Measurements from ENCODE around the gene SORL1.

Gene SORL1

GRCh38 chr11:121426476-121427399 is 25.4 kb upstream of the SORL1 start:
- no peak for DNase-seq

GRCh38 chr11:121427400-121427744 is 24.7 kb upstream of the SORL1 start:
- DNase-seq: no peak

GRCh38 chr11:121429556-121429955 is 22.6 kb upstream of the SORL1 start:
- DNase-seq: no peak

- no peak for DNase-seq
Observed at GRCh38 chr11:121431820-121432526, 20.1 kb upstream of the SORL1 start.

- DNase-seq: no peak
Observed at GRCh38 chr11:121435132-121435531, 17.0 kb upstream of the SORL1 start.

- no peak for DNase-seq
Observed at GRCh38 chr11:121435551-121436511, 16.3 kb upstream of the SORL1 start.

GRCh38 chr11:121437018-121437685 is 15.0 kb upstream of the SORL1 start:
- no peak for DNase-seq

- DNase-seq: no peak
Observed at GRCh38 chr11:121437686-121438078, 14.4 kb upstream of the SORL1 start.

GRCh38 chr11:121439337-121439736 is 12.8 kb upstream of the SORL1 start:
- DNase-seq: no peak

- DNase-seq: no peak
Observed at GRCh38 chr11:121439759-121440158, 12.4 kb upstream of the SORL1 start.

GRCh38 chr11:121441521-121441920 is 10.6 kb upstream of the SORL1 start:
- no peak for DNase-seq

- DNase-seq: no peak
Observed at GRCh38 chr11:121443688-121444275, 8.3 kb upstream of the SORL1 start.

GRCh38 chr11:121444526-121444925 is 7.6 kb upstream of the SORL1 start:
- DNase-seq: no peak

- DNase-seq: no peak
Observed at GRCh38 chr11:121445071-121445768, 6.9 kb upstream of the SORL1 start.

- no peak for DNase-seq
Observed at GRCh38 chr11:121446752-121447156, 5.4 kb upstream of the SORL1 start.

- no peak for DNase-seq
Observed at GRCh38 chr11:121448011-121448410, 4.1 kb upstream of the SORL1 start.

GRCh38 chr11:121448431-121448941 is 3.6 kb upstream of the SORL1 start:
- DNase-seq: no peak

GRCh38 chr11:121449123-121449522 is 3.0 kb upstream of the SORL1 start:
- DNase-seq: no peak

GRCh38 chr11:121449626-121450025 is 2.5 kb upstream of the SORL1 start:
- no peak for DNase-seq

GRCh38 chr11:121450401-121450800 is 1.7 kb upstream of the SORL1 start:
- no peak for DNase-seq

Data from EL (cell line).